ENCODE data around the gene CHRNA4. TPM values are rescaled to one million over a fixed set of nuclear protein-coding genes. Genes with fewer than 3 reads are reported as not detected.
A peak's percentile ranks its signal among the peaks of the same experiment; 100 is the strongest.

The CHRNA4 gene
- total RNA-seq, 1 donor from 2014 or later, result not detected

DNA sequence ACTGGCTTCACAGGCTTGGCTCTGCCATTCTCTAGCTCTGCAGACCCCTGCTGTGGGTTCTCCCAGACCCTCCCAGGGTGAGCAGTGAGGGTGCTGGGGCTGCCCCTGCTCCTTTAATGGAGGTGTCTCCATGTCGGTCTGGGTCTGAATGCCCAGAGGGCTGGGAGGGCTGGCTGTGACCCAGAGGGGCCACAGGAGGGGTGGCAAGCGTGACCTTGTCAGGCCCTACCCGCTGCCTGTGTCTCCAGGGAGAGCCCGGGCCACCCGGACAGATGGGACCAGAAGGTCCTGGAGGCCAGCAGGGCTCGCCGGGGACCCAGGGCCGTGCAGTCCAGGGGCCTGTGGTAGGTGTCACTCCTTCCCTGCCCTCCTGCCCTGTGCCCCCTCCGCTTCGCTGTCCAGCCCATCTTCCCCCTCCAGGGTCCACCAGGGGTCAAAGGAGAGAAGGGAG is 36.1 kb downstream of the CHRNA4 start:
- ATAC-seq, result no peak
- intact Hi-C loops (cut with DNase I), result no loop called here
- peaks cover 21% of the 10 kb centered on the region for H3K27me3 ChIP-seq (ENCODE audit: low read depth)

GRCh38 chr20:63323357-63323981 is 37.7 kb downstream of the CHRNA4 start:
- no peaks in the 10 kb centered on the region for H3K9me3 ChIP-seq
- DNase-seq, result no peak
- no peaks in the 10 kb centered on the region for H3K4me1 ChIP-seq
- intact Hi-C loops (cut with DNase I), result no loop called here
- ATAC-seq, result no peak
- no peak overlapping the region for H3K4me3 ChIP-seq
- peaks cover 30% of the 10 kb centered on the region for H3K27me3 ChIP-seq (ENCODE audit: low read depth)
- no peak overlapping the region for H3K27ac ChIP-seq
- no peak for TF ChIP-seq CTCF (IDR thresholded peaks at IDR 0.05)
- no peaks in the 10 kb centered on the region for H3K36me3 ChIP-seq

More for the DNA sequence above, 36.1 kb downstream of the CHRNA4 start:
- Histone ChIP-seq H3K36me3 (no peaks in the 10 kb centered on the region), H3K27ac (no peak overlapping the region), H3K4me1 (no peaks in the 10 kb centered on the region), H3K9me3 (no peaks in the 10 kb centered on the region), H3K4me3 (no peak overlapping the region)
- no peak for TF ChIP-seq CTCF (IDR thresholded peaks at IDR 0.05)
- no peak for DNase-seq

GRCh38 chr20:63322933-63323273 is 38.2 kb downstream of the CHRNA4 start:
- Histone ChIP-seq H3K36me3 (no peaks in the 10 kb centered on the region), H3K27ac (no peak overlapping the region), H3K4me1 (no peaks in the 10 kb centered on the region), H3K4me3 (no peak overlapping the region), H3K27me3 (ENCODE audit: low read depth) (peaks cover 33% of the 10 kb centered on the region), H3K9me3 (no peaks in the 10 kb centered on the region)
- no peak for TF ChIP-seq CTCF (IDR thresholded peaks at IDR 0.05)
- no peak for ATAC-seq
- no peak for DNase-seq
- intact Hi-C loops (cut with DNase I), result no loop called here

- Histone ChIP-seq H3K27me3 (ENCODE audit: low read depth) (peaks cover 33% of the 10 kb centered on the region), H3K36me3 (no peaks in the 10 kb centered on the region), H3K27ac (no peak overlapping the region), H3K4me3 (no peak overlapping the region), H3K9me3 (no peaks in the 10 kb centered on the region), H3K4me1 (no peaks in the 10 kb centered on the region)
- no peak for ATAC-seq
- intact Hi-C loops (cut with DNase I), result no loop called here
- peak; percentile 32 for DNase-seq
- no peak for TF ChIP-seq CTCF (IDR thresholded peaks at IDR 0.05)
These were observed 38.8 kb downstream of the CHRNA4 start for GRCh38 chr20:63322146-63322932.

- Histone ChIP-seq H3K4me1 (no peaks in the 10 kb centered on the region), H3K27ac (no peak overlapping the region), H3K27me3 (ENCODE audit: low read depth) (peaks cover 37% of the 10 kb centered on the region), H3K9me3 (no peaks in the 10 kb centered on the region), H3K4me3 (no peak overlapping the region), H3K36me3 (no peaks in the 10 kb centered on the region)
- intact Hi-C loops (cut with DNase I), result no loop called here
- DNase-seq (peak; percentile 48), ATAC-seq (peak; percentile 37 to 54)
- no peak for TF ChIP-seq CTCF (IDR thresholded peaks at IDR 0.05)
These were observed 39.9 kb downstream of the CHRNA4 start for GRCh38 chr20:63321148-63321831.

All from lower lobe of right lung (tissue), 2 donors.